ENCODE data around the gene STRN4.

STRN4 gene

DNA sequence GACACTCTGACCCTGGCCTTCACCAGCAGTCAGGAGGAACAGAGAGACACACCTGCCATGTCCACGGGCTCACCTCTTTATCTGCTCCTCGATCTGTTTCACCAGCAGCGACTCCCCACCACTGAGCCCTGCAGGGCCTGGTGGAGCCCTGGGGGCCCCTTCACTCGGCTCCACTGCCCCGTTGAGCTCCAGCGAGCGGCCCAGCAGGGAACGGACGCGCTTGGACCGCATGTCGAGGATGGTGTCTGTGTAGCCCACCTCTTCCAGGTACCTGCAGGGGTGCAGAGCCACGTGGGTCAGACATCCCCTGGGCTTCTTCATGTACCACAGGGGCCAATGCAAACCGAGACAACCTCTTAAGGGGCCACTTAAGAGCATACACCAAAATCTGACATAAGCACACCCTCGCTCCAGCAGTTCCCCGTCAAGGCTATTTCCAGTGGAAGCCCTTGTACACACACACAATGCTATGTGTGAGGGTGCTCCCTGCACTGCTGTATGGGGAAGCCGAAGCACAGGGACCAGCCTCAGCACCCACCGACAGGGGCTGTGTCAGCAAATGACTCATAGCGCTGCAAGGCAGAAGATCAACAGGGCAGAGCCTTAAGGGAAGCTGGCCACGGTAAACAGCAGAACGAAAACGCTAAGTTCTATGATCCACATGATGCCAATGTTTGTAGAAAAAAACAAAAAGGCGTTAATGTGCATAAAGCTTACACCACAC lies 13.1 kb downstream of the STRN4 start:
- Histone ChIP-seq H3K4me1 (peaks cover 11% of the 10 kb centered on the region), H3K36me3 (peaks cover 82% of the 10 kb centered on the region), H3K4me3 (ENCODE audit: low read depth, low read length) (no peak overlapping the region), H3K9me3 (no peaks in the 10 kb centered on the region), H3K27me3 (no peaks in the 10 kb centered on the region)
- DNase-seq, result peak; percentile 7
- TF ChIP-seq, protein P1, sequence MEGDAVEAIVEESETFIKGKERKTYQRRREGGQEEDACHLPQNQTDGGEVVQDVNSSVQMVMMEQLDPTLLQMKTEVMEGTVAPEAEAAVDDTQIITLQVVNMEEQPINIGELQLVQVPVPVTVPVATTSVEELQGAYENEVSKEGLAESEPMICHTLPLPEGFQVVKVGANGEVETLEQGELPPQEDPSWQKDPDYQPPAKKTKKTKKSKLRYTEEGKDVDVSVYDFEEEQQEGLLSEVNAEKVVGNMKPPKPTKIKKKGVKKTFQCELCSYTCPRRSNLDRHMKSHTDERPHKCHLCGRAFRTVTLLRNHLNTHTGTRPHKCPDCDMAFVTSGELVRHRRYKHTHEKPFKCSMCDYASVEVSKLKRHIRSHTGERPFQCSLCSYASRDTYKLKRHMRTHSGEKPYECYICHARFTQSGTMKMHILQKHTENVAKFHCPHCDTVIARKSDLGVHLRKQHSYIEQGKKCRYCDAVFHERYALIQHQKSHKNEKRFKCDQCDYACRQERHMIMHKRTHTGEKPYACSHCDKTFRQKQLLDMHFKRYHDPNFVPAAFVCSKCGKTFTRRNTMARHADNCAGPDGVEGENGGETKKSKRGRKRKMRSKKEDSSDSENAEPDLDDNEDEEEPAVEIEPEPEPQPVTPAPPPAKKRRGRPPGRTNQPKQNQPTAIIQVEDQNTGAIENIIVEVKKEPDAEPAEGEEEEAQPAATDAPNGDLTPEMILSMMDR (IDR thresholded peaks at IDR 0.05; ENCODE audit: low read depth, low read length), result no peak

DNA sequence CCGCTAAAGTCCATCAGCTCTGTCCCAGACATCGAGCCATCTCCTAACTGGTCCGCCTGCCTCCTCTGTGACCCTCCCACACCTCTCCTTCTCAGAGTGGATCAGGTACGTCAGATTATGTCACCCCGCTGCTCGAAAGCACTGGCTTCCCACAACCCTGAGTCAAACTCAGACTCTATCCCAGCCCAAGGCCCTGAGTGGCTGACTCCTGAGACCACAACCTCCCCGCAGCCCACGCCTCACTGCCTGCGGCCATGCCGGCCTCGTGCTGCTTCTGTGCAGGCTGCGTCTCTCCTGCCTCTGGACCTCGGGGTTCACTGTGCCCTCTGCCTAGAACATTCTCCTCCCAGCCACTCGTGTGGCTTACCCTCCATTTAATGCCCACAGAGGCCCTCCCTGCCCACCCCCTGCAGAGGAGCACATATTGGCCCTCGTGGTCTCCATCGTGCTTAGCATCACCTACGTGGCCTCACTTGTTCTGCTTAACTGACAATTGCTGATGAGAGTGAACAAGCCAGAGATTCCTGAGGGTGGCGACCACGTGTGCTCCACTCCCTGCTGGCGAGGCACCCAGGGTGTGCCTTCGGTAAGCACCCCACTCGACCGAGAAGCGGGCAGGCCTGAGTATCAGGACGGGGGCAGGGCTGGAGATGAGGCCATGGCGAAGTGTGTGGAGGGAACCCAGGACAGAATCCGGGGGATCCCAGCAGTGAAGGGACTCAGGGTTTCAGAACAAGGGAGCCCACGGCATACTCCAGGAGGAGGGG lies 13.9 kb downstream of the STRN4 start:
- Histone ChIP-seq H3K27me3 (no peaks in the 10 kb centered on the region), H3K9me3 (no peaks in the 10 kb centered on the region), H3K36me3 (peaks cover 83% of the 10 kb centered on the region), H3K4me3 (ENCODE audit: low read depth, low read length) (no peak overlapping the region), H3K4me1 (peaks cover 7% of the 10 kb centered on the region; the same call in 1 of the 2 replicates)
- TF ChIP-seq, protein P1 (IDR thresholded peaks at IDR 0.05; ENCODE audit: low read depth, low read length), result no peak
- DNase-seq, result peak; percentile 8

DNA sequence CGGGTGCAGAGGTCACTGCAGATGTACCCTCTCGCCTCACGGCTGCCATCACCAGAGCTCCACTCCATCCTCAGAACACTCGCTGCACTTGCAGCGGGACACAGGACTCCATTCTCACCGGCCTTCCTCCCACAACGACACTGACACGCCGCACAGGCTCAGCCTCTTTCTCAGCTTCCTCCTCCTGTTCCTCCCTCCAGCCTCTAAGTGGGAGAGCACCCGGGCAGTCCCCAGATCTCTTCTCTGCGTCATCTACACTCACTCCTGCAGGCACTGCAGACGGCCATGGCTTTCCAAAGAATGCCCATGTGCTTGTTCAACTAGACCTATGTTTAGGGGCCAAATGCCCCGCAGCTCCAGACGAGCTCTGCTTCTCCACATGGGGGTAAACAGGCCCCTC lies 14.7 kb downstream of the STRN4 start:
- H3K9me3 ChIP-seq, result no peaks in the 10 kb centered on the region
- peaks cover 1% of the 10 kb centered on the region; the same call in 1 of the 2 replicates for H3K4me1 ChIP-seq
- DNase-seq, result no peak
- TF ChIP-seq, protein P1 (IDR thresholded peaks at IDR 0.05; ENCODE audit: low read depth, low read length), result no peak
- H3K36me3 ChIP-seq, result peaks cover 84% of the 10 kb centered on the region
- no peaks in the 10 kb centered on the region for H3K27me3 ChIP-seq
- H3K4me3 ChIP-seq (ENCODE audit: low read depth, low read length), result no peak overlapping the region

DNA sequence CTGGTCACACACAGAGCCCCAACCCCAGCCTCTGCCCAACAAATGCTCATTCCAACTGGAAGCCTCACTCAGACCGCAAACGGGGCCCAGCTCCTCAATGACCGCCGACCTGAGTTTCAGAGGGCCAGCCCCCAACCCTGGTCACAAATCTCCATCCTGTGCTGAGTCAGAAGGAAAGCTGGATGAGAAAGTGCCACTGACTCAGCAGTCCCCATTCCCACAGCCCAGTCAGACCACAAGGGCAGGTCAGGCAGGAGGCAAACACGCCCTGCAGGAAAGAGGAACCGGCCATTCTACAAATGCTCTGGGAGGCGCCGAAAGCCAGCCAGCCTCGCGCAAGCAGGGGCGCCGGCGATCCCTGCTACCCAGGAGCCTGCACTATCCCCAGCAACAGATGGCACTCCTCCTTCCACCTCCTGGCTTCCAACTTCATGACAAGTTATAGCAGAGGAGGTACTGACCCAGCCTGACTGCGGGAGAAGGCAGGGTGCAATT lies 15.2 kb downstream of the STRN4 start:
- no peak overlapping the region for H3K4me3 ChIP-seq (ENCODE audit: low read depth, low read length)
- no peaks in the 10 kb centered on the region for H3K4me1 ChIP-seq
- no peaks in the 10 kb centered on the region for H3K27me3 ChIP-seq
- peaks cover 88% of the 10 kb centered on the region for H3K36me3 ChIP-seq
- H3K9me3 ChIP-seq, result no peaks in the 10 kb centered on the region
- TF ChIP-seq, protein P1 (IDR thresholded peaks at IDR 0.05; ENCODE audit: low read depth, low read length), result no peak
- peak; percentile 8 for DNase-seq

DNA sequence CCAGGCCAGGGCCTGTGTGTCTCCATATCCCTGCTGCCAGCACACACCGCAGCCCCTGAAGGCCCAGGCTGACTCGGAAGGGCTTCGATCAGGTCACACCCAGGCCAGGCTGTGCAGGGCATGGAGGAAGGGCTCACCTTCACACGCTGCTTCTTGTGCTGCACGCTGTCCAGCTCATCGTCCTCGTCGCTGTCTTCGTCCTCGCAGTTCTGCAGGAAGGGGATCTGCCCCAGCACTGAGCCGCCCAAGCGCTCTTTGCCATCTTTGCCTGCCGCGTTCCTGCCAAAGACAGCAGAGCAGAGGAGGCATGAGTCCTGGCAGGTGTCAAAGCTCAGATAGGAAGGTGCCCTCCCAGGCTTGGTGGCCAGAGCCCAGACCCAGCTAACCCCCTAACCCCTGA lies 15.7 kb downstream of the STRN4 start:
- TF ChIP-seq, protein P1 (IDR thresholded peaks at IDR 0.05; ENCODE audit: low read depth, low read length), result no peak
- Histone ChIP-seq H3K9me3 (no peaks in the 10 kb centered on the region), H3K4me1 (no peaks in the 10 kb centered on the region), H3K4me3 (ENCODE audit: low read depth, low read length) (no peak overlapping the region), H3K36me3 (peaks cover 88% of the 10 kb centered on the region), H3K27me3 (no peaks in the 10 kb centered on the region)
- no peak for DNase-seq

DNA sequence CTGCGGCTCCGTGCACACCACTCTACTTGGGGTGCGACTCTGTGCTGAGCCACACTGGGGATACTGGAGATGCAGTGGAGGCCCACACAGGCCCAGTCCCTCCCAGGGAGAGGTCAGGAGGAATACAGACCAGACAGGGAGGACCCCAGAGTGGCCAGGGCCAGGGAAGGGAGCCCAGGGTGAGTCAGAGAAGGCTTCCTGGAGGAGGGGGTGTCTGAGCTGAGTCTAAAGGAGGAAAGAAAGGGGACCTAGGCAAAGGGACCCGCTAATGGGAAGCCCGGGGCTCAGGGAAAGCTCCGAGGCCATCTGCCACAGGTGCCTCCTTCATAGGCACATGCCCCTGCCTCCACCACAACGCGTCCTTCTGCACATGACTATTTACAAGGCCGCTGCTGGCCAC lies 16.1 kb downstream of the STRN4 start:
- no peak overlapping the region for H3K4me3 ChIP-seq (ENCODE audit: low read depth, low read length)
- peaks cover 88% of the 10 kb centered on the region for H3K36me3 ChIP-seq
- TF ChIP-seq, protein P1 (IDR thresholded peaks at IDR 0.05; ENCODE audit: low read depth, low read length), result no peak
- DNase-seq, result no peak
- no peaks in the 10 kb centered on the region for H3K9me3 ChIP-seq
- H3K4me1 ChIP-seq, result no peaks in the 10 kb centered on the region
- H3K27me3 ChIP-seq, result no peaks in the 10 kb centered on the region

Measured in BE2C (cell line).